Keratinocyte (primary cell): Measurements from ENCODE around the gene ARMH1.

Experiments used
- EZH2 ChIP-seq: IDR thresholded peaks from one replicate; pipeline ENCODE4 v1.6.1; 2012; ENCODE audit warnings: inconsistent platforms, mild to moderate bottlenecking, low read length, moderate library complexity
- TF ChIP-seq, protein P1 (sequence below), 3 experiments: IDR thresholded peaks in 1 of 3; conservative IDR thresholded peaks in 1 of 3; optimal IDR thresholded peaks in 1 of 3; 2 replicates in 2 of 3; 3 replicates in 1 of 3; pipeline versions ENCODE3 to v1.5.1; 2011; ENCODE audit warnings: low read length in 3 of 3, mild to moderate bottlenecking in 3 of 3, moderate library complexity in 2 of 3, control low read depth in 1 of 3, inconsistent platforms in 1 of 3; ENCODE audit not compliant: insufficient read depth in 2 of 3; ENCODE audit errors: extremely low read depth in 1 of 3

- TF ChIP-seq, protein P1, sequence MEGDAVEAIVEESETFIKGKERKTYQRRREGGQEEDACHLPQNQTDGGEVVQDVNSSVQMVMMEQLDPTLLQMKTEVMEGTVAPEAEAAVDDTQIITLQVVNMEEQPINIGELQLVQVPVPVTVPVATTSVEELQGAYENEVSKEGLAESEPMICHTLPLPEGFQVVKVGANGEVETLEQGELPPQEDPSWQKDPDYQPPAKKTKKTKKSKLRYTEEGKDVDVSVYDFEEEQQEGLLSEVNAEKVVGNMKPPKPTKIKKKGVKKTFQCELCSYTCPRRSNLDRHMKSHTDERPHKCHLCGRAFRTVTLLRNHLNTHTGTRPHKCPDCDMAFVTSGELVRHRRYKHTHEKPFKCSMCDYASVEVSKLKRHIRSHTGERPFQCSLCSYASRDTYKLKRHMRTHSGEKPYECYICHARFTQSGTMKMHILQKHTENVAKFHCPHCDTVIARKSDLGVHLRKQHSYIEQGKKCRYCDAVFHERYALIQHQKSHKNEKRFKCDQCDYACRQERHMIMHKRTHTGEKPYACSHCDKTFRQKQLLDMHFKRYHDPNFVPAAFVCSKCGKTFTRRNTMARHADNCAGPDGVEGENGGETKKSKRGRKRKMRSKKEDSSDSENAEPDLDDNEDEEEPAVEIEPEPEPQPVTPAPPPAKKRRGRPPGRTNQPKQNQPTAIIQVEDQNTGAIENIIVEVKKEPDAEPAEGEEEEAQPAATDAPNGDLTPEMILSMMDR (optimal IDR thresholded peaks at IDR 0.05 in 1 of 3, IDR thresholded peaks at IDR 0.05 in 1 of 3, conservative IDR thresholded peaks at IDR 0.05 in 1 of 3; ENCODE audit: extremely low read depth in 1 of 3, insufficient read depth in 2 of 3, low read length in 3 of 3): no peak
- no peak for TF ChIP-seq EZH2
Measured at GRCh38 chr1:44723064-44723463, 48.5 kb downstream of the ARMH1 start.
